Dedifferentiated amniotic fluid mesenchymal stem cell (primary cell): ENCODE data around the gene MANSC4.
A peak's percentile ranks its signal among the peaks of the same experiment; 100 is the strongest.

Source experiments
- DNase-seq: peaks from one replicate; pipeline ENCODE4 v3.0.0-alpha.2; 2016; ENCODE audit errors: extremely low spot score

Gene MANSC4

GRCh38 chr12:27779920-27780611 is at the start of gene MANSC4, which contains the start of gene KLHL42:
MANSC4 (minus strand) TSS chr12:27780236; CDS start chr12:27771276, 8,960 bp downstream.
KLHL42 (plus strand) TSS chr12:27780233; CDS start chr12:27780331, 98 bp downstream.
- DNase-seq, result peak; percentile 39

DNA sequence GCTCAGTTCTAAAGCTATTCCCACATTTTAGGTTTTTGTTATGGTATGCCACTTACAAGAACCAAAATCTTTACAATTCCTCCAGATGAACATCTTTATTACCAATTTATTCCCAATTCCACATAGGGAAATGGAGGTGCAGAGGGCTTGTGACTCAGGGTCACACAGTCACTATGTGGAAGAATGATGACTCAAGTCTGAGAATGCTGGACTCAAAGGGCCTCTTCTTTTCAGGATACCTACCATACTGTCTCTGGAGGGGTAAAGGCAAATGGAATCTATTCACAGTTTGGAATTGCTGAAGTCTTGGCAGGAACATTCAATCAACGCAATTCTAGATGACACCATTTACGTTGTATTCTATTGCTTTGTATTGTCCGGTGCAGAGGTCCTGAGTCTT is 48.2 kb upstream of the MANSC4 start:
- DNase-seq, result no peak

GRCh38 chr12:27826076-27826475 is 46.0 kb upstream of the MANSC4 start:
- DNase-seq, result no peak

GRCh38 chr12:27824126-27824842 is 44.2 kb upstream of the MANSC4 start:
- no peak for DNase-seq

- no peak for DNase-seq
These were observed 43.0 kb upstream of the MANSC4 start for GRCh38 chr12:27823038-27823437.

GRCh38 chr12:27822076-27822712 is 42.2 kb upstream of the MANSC4 start:
- DNase-seq, result no peak

- peak; percentile 80 for DNase-seq
These were observed 41.4 kb upstream of the MANSC4 start for GRCh38 chr12:27821259-27821973.

DNA sequence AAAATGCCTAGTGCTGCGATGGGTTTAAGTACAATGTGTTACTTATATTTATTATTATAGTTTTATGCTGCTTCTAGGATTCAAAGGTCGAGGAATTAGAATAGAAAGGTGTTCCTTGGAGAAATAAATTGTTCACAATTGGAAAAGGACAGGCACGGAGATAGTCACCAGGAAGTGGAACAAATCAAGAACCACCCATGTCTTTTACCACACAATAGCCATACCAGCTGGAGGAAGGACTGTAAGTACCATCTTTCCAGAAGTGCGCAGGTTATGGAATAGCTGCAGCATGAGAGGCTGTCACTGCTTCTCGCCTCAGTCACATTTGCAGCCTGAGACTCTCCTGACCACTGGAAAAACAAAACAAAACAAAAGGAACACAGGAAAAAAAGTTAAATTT is 40.5 kb upstream of the MANSC4 start:
- no peak for DNase-seq

DNA sequence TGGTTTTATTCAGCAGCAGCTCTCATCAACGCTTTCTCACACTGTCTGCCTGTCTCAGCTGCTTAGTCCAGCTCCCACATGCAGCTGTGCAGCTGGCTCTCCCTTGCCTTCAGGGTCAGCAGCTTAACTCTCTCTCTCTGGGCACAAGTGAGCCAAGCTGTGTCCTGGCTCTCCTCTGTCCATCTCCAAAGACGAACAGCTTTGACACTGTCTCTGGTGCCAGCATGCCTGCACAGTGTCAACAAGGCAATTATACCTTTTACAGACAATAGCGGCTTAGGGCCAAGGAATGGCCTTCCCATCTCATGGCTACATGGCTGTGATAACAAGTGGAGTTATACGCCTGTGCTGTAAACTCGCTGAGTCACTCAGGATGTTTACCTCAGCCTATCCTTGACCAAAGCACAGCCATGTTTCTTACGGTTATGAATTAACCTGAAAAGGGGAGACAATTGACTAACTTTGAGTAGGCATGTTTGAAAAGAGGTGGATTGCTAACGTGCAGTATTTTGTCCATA is 38.4 kb upstream of the MANSC4 start:
- no peak for DNase-seq

- DNase-seq, result no peak
These were observed 37.7 kb upstream of the MANSC4 start for GRCh38 chr12:27817766-27818165.

GRCh38 chr12:27814851-27815591 is 35.0 kb upstream of the MANSC4 start:
- peak; percentile 19 for DNase-seq

DNA sequence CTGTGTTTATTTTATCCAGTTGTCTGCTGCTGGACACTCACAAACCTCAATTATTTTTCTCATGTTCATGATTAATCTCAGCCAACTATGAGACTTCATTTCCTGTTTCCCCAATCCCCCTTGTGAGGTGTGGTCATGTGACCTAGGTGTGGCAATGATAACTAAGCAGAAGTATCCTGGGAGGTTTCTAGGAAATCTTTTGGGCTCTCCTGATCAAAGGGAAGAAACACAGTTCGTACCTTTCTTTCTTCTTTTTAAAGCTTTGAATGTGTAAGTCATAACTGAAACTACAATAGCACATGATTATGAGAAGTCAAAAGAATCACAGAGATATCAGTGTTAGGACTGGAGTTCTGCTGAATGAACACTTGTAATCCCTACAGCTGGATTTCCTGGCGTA is 34.4 kb upstream of the MANSC4 start:
- no peak for DNase-seq

DNA sequence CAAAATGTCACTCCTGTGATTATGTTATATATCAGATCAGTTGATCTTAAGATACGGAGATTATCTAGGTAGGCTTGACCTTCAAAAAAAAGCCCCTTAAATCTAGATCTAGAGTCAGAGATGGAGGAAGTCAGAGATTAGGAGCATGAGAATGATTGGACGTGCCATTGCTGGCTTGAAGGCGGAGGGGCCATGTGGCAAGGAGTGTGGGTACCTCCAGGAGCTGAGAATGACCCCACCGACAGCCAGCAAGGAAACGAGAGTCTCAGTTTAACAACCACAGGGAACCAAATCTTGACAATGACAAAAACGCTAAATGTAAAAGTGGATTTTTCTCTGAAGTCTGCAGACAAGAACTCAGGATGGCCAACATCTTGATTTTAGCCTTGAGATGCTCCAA is 32.5 kb upstream of the MANSC4 start:
- DNase-seq, result no peak

DNA sequence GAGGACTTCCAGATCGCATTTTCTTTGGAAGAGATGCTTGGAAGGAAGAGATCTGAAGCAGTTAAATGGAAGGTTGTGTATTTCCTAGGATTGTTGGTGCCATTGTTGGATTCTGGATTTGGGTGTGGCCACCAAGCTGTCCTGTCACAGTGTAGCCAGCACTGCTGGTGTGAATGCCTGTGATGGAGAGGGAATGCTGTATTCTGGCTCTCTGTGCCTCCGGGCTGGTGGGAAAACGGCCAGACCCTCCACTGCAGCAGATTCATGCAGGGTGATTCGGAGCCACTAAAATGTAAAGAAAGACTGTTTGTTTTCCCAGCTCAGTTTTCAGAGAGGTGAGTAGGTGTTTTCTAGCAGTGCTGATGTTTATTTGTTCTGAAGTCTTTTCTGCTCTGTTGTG is 30.7 kb upstream of the MANSC4 start:
- DNase-seq, result no peak

DNA sequence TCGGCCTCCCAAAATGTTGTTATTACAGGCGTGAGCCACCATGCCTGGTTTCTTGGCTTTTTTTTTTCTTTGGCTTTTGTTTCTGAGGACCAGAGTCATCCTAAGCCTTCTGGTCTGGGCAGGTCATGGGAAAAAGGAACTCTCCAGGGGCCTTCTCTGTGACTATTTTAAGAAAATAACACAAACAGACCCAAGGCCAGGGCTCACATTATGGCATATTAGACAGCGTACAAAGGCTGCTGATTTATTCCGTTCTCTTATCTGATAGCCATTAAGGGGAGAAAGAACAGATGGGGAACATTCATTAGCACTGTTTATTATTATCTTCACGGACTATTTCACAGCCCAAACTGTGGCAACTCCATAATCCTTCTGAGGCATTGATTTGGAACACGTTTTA is 28.8 kb upstream of the MANSC4 start:
- DNase-seq, result no peak

GRCh38 chr12:27807063-27807703 is 27.1 kb upstream of the MANSC4 start:
- no peak for DNase-seq

DNA sequence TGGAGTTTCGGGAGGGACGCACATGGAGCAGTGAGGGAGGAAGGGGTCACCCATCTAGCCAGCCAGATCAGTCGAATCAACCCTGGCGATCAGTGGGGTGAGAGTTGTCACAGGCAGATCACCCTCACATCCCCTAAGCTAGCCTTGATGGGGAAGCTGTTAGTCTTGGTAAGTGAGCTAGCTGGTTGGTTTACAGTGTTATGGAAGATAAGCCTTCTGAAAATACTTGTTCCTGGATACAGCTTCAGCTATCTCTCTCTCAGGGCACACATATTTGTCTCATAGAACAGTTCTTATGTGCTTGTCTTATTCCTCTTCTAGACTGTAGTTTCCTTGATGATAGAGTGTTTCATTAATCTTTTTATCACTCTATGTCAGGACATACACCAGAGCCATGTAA is 26.2 kb upstream of the MANSC4 start:
- no peak for DNase-seq

GRCh38 chr12:27805238-27805637 is 25.2 kb upstream of the MANSC4 start:
- no peak for DNase-seq

DNA sequence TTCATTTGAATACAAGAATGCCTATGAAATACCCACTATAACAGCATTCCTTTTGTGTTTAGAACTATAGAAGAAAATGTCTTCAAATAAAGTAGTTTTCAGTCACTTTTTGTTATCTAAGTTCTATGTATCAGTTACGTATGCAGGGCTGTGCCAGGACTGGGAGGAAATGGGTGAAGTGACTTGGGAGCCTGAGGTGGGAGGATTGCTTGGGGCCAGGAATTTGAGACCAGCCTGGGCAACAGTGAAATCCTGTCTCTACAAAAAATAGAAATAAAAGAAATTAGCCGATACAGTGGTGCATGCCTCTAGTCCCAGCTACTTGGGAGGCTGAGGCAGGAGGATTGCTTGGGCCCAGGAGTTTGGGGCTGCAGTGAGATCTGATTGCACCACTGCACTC is 22.9 kb upstream of the MANSC4 start:
- no peak for DNase-seq

DNA sequence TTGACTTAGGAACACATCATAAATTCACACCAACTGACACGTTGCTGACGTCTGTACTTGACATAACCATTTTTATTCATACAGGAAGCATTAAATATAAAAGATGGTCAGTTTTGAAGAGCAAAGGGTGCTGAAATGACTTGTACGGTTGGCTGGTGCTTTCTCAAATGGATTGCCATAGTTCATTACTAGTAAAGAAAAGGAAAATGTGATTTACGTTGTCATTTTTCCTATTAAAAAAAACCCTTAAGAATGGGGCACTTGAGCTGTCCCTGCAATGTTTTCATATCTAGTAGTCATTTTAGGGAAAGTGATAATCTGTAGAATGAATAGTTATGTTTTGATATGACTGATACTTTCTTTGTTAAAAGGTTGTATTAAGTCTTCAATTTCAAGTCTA is 22.5 kb upstream of the MANSC4 start:
- no peak for DNase-seq

DNA sequence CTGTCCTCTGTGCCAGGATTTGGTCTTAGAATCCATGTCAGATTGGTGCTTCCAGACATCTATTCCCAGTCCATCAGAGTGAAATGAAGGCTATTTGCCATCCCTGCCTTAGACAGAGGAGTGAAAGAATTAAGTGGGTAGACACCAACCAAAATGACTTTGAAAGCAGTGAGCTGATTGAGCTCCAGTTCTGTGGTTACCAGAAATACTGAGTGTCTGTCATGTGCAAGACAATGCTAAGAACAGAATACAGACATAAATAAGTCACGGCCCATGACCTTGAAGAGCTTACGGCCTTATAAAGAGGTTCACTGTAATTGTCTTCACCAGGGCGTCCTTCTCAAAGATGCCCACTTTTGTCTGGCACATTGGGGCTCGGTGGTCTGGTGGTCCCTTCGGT is 21.6 kb upstream of the MANSC4 start:
- DNase-seq, result no peak
